GM21360 (cell line): Measurements from ENCODE around the gene SLC22A3.
"Not testable (repeated sequence)": the region's sequence is repeated elsewhere in the genome, so short reads cannot be mapped to it uniquely, and the experiment has no call there.

Source experiments
- ATAC-seq: cut with Tn5 transposase; IDR thresholded peaks from one replicate; pipeline ENCODE4 v1.9.1; 2021; ENCODE audit warnings: mild to moderate bottlenecking, moderate library complexity; ENCODE audit not compliant: unreplicated experiment

SLC22A3 gene, protein sequence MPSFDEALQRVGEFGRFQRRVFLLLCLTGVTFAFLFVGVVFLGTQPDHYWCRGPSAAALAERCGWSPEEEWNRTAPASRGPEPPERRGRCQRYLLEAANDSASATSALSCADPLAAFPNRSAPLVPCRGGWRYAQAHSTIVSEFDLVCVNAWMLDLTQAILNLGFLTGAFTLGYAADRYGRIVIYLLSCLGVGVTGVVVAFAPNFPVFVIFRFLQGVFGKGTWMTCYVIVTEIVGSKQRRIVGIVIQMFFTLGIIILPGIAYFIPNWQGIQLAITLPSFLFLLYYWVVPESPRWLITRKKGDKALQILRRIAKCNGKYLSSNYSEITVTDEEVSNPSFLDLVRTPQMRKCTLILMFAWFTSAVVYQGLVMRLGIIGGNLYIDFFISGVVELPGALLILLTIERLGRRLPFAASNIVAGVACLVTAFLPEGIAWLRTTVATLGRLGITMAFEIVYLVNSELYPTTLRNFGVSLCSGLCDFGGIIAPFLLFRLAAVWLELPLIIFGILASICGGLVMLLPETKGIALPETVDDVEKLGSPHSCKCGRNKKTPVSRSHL

GRCh38 chr6:160348223-160349019 is at the start of gene SLC22A3:
Gene SLC22A3 (plus strand): TSS chr6:160348378. CDS start chr6:160348420, 42 bp downstream.
- no peak for ATAC-seq

- ATAC-seq = no peak
Measured at GRCh38 chr6:160299559-160299958, 48.6 kb upstream of the SLC22A3 start.

DNA sequence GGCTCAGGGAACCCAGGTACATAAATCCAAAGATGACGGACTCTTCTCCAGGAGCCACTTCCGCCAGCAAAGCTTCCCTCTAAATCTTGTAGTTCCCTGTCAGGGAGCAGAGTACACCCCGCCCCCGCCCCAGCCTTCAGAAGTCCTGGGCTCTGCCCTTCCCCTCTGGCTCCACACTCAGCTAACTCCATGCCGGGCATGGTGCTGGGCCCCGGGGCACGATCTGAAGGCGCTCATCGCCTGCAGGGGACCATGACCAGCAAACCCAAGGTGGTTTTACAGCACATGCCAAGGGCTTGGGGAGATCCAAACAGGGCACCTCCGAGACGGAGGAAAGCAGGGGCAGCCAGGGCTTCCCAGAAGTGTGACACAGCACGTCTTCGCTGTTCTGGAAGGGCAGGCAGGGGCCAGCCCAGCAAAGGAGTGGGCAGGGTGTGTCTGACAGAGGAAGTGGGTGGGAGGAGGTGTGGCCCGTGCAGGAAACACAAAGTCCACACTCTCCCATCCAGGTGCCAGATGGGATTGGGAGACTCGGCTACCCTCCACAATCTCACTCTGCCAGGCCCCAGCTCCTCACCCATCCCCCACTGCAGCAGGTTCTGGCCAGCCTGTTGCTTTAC is 48.0 kb upstream of the SLC22A3 start:
- ATAC-seq = no peak

DNA sequence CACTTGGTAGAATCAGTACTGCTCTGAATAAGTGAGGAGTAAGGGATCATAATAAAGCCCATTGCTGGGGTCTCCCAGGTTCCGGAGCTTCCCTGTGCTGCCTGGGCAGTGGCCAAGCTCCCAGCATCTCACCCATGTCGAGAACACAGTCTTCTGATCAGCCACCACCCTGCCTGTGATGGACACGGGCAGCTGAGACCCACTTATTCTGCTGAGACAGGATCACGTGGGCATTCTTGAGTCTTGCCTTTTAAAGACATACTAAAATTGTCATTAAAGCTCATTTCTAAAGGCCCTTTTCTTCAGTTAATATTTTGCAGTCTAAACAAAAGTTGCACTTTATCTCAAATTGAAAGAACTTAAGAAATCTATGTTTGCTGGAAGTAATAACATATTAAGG is 46.8 kb upstream of the SLC22A3 start:
- no peak for ATAC-seq

GRCh38 chr6:160302431-160303082 is 45.6 kb upstream of the SLC22A3 start:
- ATAC-seq = not testable (repeated sequence)

GRCh38 chr6:160303806-160304205 is 44.4 kb upstream of the SLC22A3 start:
- ATAC-seq = no peak

DNA sequence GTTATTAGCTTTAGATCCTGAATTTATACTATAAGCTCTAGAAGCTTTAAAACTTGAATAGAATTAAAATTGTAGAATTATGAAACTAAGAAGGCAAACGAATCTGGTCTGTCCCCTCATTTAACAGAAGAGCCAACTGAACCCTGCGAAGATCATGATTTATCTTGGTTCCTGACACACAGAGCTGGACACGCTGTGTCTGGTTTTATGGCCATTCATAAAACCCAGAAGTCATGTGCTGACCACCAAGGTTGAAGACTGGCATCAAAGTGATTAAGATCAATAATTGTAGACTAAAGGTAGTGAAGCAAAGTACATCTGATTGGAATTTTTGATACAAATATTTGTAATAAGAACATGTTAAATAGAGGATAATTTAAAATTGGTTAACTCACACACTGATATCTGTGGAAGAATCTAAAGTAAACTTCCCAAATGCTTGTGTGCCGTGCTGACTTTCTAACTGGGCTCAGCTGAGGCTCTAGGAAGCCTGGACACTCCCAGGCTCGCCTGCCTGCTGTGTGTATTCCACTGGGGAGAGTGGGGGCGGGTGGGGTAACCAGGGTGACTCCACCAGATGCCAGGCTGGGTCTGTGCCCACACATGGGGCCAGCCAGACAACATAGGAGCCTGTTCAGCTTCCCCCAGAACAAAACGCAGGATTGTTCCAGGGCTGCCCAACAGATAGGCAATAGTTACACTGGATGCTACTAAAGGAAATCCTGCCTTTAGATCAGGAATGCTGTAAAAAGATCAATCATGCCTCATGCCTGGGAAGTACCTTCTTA is 42.1 kb upstream of the SLC22A3 start:
- no peak for ATAC-seq

GRCh38 chr6:160309718-160310117 is 38.5 kb upstream of the SLC22A3 start:
- ATAC-seq = no peak

- ATAC-seq = no peak
Measured at GRCh38 chr6:160312900-160313299, 35.3 kb upstream of the SLC22A3 start.

GRCh38 chr6:160315310-160315709 is 32.9 kb upstream of the SLC22A3 start:
- ATAC-seq = no peak

- no peak for ATAC-seq
Measured at GRCh38 chr6:160316261-160316660, 31.9 kb upstream of the SLC22A3 start.

- no peak for ATAC-seq
Measured at GRCh38 chr6:160319246-160319645, 28.9 kb upstream of the SLC22A3 start.

DNA sequence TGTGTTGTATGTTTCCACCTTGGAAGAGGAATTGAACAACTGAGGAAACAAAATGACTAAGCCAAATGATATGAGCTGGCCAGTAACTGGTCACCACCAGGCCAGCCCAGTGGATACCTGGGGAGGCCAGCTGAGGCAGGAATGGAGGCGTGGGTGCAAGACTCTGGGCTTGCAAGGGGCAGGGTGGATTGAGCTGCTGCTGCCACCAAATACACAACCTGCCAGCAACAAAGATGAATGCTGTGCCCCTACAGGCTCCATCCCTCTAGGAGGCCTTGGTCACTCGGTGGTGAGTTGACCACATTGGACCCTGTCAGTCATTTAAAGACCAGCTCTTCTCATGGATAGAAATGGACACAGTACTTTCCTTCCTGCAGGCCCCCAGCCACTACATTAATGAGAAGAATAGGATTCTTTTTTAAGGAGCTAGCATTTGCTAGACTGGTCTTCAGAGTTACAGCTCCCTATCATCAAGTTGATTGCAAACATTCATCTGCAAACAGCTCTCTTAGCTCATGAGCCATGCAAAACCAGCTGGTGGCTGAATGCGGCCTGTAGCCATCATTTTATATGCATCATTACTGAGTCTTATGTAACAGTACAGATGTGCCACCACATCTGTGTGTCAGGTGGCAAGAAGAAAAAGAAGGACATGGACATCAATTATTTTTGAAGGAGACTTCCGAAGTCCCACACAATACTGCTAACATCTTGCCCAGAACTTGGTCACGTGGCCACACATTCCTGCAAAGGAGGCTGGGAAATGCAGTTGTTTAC is 26.3 kb upstream of the SLC22A3 start:
- no peak for ATAC-seq

DNA sequence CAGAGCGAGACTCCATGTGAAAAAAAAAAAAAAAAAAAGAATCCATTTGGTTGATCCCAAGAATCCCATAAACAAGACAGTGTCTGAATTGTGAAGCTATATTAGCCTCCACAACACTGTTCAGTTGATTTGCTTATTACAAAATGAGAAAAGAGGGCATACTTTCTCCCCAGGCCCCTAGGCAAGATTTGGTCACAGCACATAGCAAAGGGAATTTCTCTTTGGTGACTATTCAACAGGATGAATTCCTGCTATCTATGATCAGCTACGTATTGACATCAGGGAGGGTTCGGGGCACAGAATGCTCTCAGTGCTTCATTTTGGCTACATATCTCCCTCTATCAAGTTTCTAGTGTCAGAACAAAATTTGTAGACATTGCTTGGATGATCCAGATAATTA is 20.2 kb upstream of the SLC22A3 start:
- ATAC-seq = no peak

GRCh38 chr6:160328447-160328846 is 19.7 kb upstream of the SLC22A3 start:
- no peak for ATAC-seq

DNA sequence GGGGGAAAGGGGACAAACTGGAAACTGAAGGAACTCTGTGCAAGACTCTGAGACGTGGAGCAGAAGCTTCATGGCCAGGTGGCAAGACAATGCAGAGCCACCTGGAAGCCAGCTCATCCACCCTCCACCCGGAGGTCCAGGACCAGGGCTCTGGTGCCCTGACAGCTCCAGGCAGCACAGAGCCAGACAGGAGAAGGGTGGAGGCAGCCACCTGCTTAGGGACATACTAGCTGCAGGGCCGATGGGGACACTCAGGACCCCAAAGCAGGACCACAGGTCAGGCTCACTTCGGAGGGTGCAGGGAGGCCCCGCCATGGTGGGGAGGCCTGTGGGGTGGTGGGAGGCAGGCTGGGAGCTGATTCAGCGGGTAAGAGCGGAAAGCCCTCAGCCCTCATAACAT is 19.0 kb upstream of the SLC22A3 start:
- ATAC-seq = no peak

DNA sequence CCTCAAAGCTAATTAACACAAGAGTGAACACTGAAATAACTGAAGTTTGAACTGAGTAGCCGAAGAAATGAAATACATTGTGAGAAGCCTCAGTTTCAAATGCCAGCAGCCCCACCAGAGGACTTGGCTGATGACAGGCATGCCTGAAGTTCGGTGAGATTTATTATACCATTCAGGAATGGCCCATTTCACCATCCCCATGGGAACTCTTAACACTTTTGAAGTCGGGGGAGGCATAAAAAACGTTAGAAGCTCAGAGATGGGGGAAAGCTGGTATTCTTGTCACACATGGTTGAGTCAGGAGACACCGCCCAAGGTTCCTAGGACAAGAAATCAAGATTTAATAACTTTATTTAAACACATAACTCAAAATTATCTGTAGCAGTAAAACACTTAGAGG is 17.6 kb upstream of the SLC22A3 start:
- no peak for ATAC-seq

GRCh38 chr6:160331204-160331603 is 17.0 kb upstream of the SLC22A3 start:
- no peak for ATAC-seq

DNA sequence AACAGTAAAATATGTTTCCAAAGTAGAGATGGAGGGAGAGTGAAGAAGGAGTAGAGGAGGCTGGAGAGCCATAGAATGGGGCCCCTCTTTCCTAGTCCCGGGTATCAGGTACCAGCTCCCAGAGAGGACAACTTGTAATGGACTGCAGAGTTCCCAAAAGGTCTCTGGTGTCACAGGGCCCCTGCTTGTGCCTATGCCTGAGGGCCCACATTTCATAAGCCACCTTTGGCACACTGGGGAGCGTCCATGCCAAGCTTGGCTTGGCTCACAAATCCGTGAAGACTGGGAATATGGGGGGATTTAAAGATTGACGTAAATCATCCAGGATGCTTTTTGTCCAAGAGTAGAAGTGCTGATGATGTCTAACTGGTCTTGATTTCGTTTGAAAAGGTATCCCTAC is 16.4 kb upstream of the SLC22A3 start:
- no peak for ATAC-seq
